Smooth muscle cell (in vitro differentiated cells): ENCODE measurements around the gene KCNQ5. TPM values are rescaled to one million over a fixed set of nuclear protein-coding genes. Genes with fewer than 3 reads are reported as not detected.

ENCODE experiments used
- DNase-seq: peaks from one replicate; lab custom pipeline; 2025; ENCODE audit not compliant: unreplicated experiment; lab: John Stamatoyannopoulos, UW
- H2AFZ ChIP-seq: fragments of 200-600 bp; sonication (generic); 2 replicates; pipeline ENCODE4 v1.6.0; 2016; ENCODE audit warnings: antibody characterized with exemption, low read depth, mild to moderate bottlenecking
- H3F3A ChIP-seq: fragments of 200-600 bp; sonication (generic); 2 replicates; pipeline ENCODE4 v1.6.0; 2017; ENCODE audit warnings: antibody characterized with exemption, low read depth
- H3K27ac ChIP-seq: fragments of 200-600 bp; sonication (generic); 2 replicates; pipeline ENCODE4 v1.5.1; 2016; ENCODE audit warnings: low read depth, mild to moderate bottlenecking
- H3K27me3 ChIP-seq: fragments of 200-600 bp; sonication (generic); 2 replicates; pipeline ENCODE4 v1.6.1; 2016; ENCODE audit warnings: low read depth, mild to moderate bottlenecking
- H3K36me3 ChIP-seq: fragments of 200-600 bp; sonication (generic); 2 replicates; pipeline ENCODE4 v1.5.1; 2016; ENCODE audit warnings: low read depth
- H3K4me1 ChIP-seq: fragments of 200-600 bp; sonication (generic); 2 replicates; pipeline ENCODE4 v1.5.1; 2016; ENCODE audit warnings: low read depth
- H3K4me2 ChIP-seq: fragments of 200-600 bp; sonication (generic); 2 replicates; pipeline ENCODE4 v1.6.0; 2016; ENCODE audit warnings: mild to moderate bottlenecking
- H3K4me3 ChIP-seq: fragments of 200-600 bp; sonication (generic); 2 replicates; pipeline ENCODE4 v1.5.1; 2016; ENCODE audit warnings: mild to moderate bottlenecking
- H3K79me2 ChIP-seq: fragments of 200-600 bp; sonication (generic); 2 replicates; pipeline ENCODE4 v1.6.0; 2016; ENCODE audit warnings: low read depth, mild to moderate bottlenecking
- H3K9ac ChIP-seq: fragments of 200-600 bp; sonication (generic); 2 replicates; pipeline ENCODE4 v1.6.0; 2016; ENCODE audit warnings: low read depth
- H3K9me3 ChIP-seq: fragments of 200-600 bp; sonication (generic); replicated peaks from 2 replicates; pipeline ENCODE4 v1.5.1; 2016; ENCODE audit warnings: low read depth
- H4K20me1 ChIP-seq: fragments of 200-600 bp; sonication (generic); 2 replicates; pipeline ENCODE4 v1.6.0; 2016; ENCODE audit warnings: low read depth
- CTCF ChIP-seq: fragments of 200-600 bp; sonication (generic); IDR thresholded peaks from 2 replicates; pipeline ENCODE4 v1.5.1; 2017; ENCODE audit warnings: borderline replicate concordance, mild to moderate bottlenecking, antibody characterized with exemption; ENCODE audit not compliant: insufficient read depth, poor library complexity, severe bottlenecking
- WGBS: methylation state at CpG from one replicate; pipeline ENCODE4 v1.1.7; 2016; ENCODE audit warnings: low lambda C conversion rate; 5-methylcytosine and 5-hydroxymethylcytosine counted together
- polyA plus RNA-seq: library from polyadenylated mRNA; unstranded; fragments of >200 nt; fragmentation: Nextera tagmentation; extraction: Ambion mirVana; gene quantifications from 2 replicates; pipeline ENCODE4 v1.2.1, GENCODE V29; 2016
- total RNA-seq: library from RNA; depleted of rRNA; stranded (reverse); fragments of >200 nt; gene quantifications from 2 replicates; pipeline ENCODE4 v1.2.3, GENCODE V29; 2014

KCNQ5 gene
- total and polyA plus RNA-seq, 2 experiments from 2014 or later: 1.2 to 2.0 TPM

GRCh38 chr6:72755752-72756151, 133.9 kb downstream of the KCNQ5 start:
- Histone ChIP-seq H3K27me3 (no peaks in the 10 kb centered on the region), H4K20me1 (no peaks in the 10 kb centered on the region), H2AFZ (no peak overlapping the region), H3K27ac (no peak overlapping the region), H3K36me3 (no peaks in the 10 kb centered on the region), H3K4me2 (no peak overlapping the region), H3K9ac (no peak overlapping the region), H3K79me2 (no peaks in the 10 kb centered on the region), H3F3A (no peaks in the 10 kb centered on the region), H3K4me3 (no peak overlapping the region), H3K9me3 (no peaks in the 10 kb centered on the region), H3K4me1 (no peaks in the 10 kb centered on the region)
- no peak for DNase-seq
- no peak for TF ChIP-seq CTCF
- WGBS: 60% methylated on average over 2 of the region's 2 CpGs

- no peak overlapping the region for H3K4me3 ChIP-seq
- 95% methylated on average over 3 of the region's 3 CpGs for WGBS
- H3K9ac ChIP-seq: no peak overlapping the region
- no peaks in the 10 kb centered on the region for H3K27me3 ChIP-seq
- H3K79me2 ChIP-seq: no peaks in the 10 kb centered on the region
- no peak for DNase-seq
- H3F3A ChIP-seq: peaks cover 5% of the 10 kb centered on the region
- peaks cover 6% of the 10 kb centered on the region for H3K4me1 ChIP-seq
- H3K36me3 ChIP-seq: no peaks in the 10 kb centered on the region
- no peak overlapping the region for H2AFZ ChIP-seq
- no peaks in the 10 kb centered on the region for H4K20me1 ChIP-seq
- no peak overlapping the region for H3K27ac ChIP-seq
- TF ChIP-seq CTCF: no peak
- H3K9me3 ChIP-seq: no peaks in the 10 kb centered on the region
- no peak overlapping the region for H3K4me2 ChIP-seq
These were observed 135.2 kb downstream of the KCNQ5 start for GRCh38 chr6:72757048-72757447.

- H3K79me2 ChIP-seq: no peaks in the 10 kb centered on the region
- no peak overlapping the region for H3K9ac ChIP-seq
- no peaks in the 10 kb centered on the region for H3K27me3 ChIP-seq
- H3K4me3 ChIP-seq: no peak overlapping the region
- WGBS: 100% methylated on average over 1 of the region's 1 CpG
- H3F3A ChIP-seq: peaks cover 6% of the 10 kb centered on the region
- no peak overlapping the region for H3K27ac ChIP-seq
- H2AFZ ChIP-seq: no peak overlapping the region
- no peak for TF ChIP-seq CTCF
- no peaks in the 10 kb centered on the region for H3K36me3 ChIP-seq
- peaks cover 6% of the 10 kb centered on the region for H3K4me1 ChIP-seq
- H4K20me1 ChIP-seq: no peaks in the 10 kb centered on the region
- no peak for DNase-seq
- no peaks in the 10 kb centered on the region for H3K9me3 ChIP-seq
- no peak overlapping the region for H3K4me2 ChIP-seq
These were observed 136.1 kb downstream of the KCNQ5 start for GRCh38 chr6:72757926-72758325.

- Histone ChIP-seq H3K4me3 (no peak overlapping the region), H3K27me3 (no peaks in the 10 kb centered on the region), H3K4me1 (peaks cover 6% of the 10 kb centered on the region), H3K4me2 (no peak overlapping the region), H3K9ac (no peak overlapping the region), H3K9me3 (no peaks in the 10 kb centered on the region), H3K27ac (no peak overlapping the region), H3F3A (peaks cover 6% of the 10 kb centered on the region), H4K20me1 (no peaks in the 10 kb centered on the region), H3K79me2 (no peaks in the 10 kb centered on the region), H2AFZ (no peak overlapping the region), H3K36me3 (no peaks in the 10 kb centered on the region)
- no peak for DNase-seq
- WGBS: 79% methylated on average over 2 of the region's 2 CpGs
- TF ChIP-seq CTCF: no peak
These were observed 137.0 kb downstream of the KCNQ5 start for GRCh38 chr6:72758901-72759300.
